Muscle of back (tissue), 13 donors: ENCODE measurements around the gene CFAP73. TPM values are rescaled to one million over a fixed set of nuclear protein-coding genes. Genes with fewer than 3 reads are reported as not detected.
"Not testable (repeated sequence)": the region's sequence is repeated elsewhere in the genome, so short reads cannot be mapped to it uniquely, and the experiment has no call there.

Experiments used
- DNase-seq, 3 donors: peaks; one replicate each; pipeline versions ENCODE4 v3.0.0 to v3.0.0-alpha.2; 2013
- long read RNA-seq, 9 donors: transcript quantifications; one replicate each; lab custom pipeline, GENCODE V29; 2026
- polyA plus RNA-seq, 10 donors: library from polyadenylated mRNA; unstranded; fragments of 120-200 nt; gene quantifications; one replicate each; pipeline ENCODE4 v1.2.1, GENCODE V29; 2013; ENCODE audit not compliant: insufficient read length in 10 of 10

Gene CFAP73
- under 1 TPM in 3 of 10 donors, not detected in 7; 0.12 to 0.19 (median 0.19) TPM for polyA plus RNA-seq
- long read RNA-seq, donor 1, partial matches to known transcripts, result 5 of 5 reads
- long read RNA-seq, donor 1, other reads (novel, unspliced or antisense), result 0 of 5 reads
- long read RNA-seq, donor 2, result 0 reads
- long read RNA-seq, donor 3, result 0 reads
- long read RNA-seq, donor 4, result 0 reads
- long read RNA-seq, donor 5, partial matches to known transcripts, result 17 of 17 reads
- long read RNA-seq, donor 5, other reads (novel, unspliced or antisense), result 0 of 17 reads
- long read RNA-seq, donor 6, result 0 reads
- long read RNA-seq, donor 7, result 0 reads
- long read RNA-seq, donor 8, result 0 reads
- long read RNA-seq, donor 9, result 0 reads

DNA sequence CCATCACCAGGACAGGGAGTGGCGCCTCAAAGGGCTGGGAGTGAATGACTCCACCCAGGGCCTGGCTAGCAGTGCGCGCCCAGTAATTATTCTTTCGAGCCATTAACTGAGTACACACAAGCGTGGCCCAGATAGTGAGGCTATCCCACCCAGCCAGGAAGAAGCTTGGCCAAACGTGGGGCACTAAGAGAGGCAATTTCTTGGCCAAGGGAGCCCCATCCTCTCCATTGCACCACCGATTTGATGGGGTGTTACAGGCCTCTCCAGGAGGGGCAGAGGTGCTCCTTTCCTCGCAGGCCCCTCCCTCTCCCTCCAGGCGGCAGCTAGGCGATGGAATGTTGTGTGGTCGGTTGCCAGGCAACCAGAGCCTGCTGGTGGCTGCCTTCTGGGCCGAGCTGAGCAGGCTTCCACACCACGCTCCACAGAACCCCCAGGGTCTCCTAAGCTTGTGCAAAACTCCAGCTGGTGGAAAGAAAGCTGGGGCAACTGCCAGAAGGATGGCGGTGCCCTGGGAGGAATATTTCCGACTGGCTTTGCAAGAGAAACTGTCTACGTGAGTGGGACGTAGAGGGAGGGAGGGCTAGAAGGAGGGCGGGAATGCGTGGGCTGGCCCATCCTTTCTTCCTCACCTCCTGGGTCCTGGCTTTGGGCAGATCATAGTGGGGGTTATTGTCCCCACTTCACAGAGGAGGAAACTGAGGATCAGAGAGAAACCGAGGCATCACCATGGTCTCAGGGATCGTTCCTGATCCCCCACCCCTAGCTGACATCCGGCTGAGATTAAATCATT is at the start of gene CFAP73:
Gene CFAP73 (plus strand): TSS at position 364 of the 790 bp plus-strand sequence. CDS start 134 bp downstream, at position 498.
- DNase-seq, result peak; percentile 71 to 85 (median 72)

DNA sequence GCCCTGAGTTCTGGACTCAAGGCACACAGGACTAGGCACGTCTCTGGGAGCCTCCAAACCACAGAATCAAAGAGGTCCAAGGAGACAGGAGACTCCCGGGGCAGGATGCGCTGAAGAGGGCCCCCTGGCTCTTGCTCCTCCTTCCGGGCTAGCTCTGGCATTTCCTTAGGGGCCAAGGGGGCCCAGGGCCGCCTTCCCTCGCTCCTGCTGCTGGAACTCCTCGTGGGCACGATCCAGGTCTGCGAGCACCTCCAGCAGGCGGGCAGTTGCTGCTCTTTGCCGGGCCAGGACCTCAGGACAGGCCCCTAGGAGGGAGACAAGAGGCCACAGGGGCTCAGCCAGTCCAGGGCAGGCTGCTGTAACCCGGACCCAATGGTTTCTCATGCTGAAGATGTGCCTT is 49.8 kb upstream of the CFAP73 start:
- no peak for DNase-seq

DNA sequence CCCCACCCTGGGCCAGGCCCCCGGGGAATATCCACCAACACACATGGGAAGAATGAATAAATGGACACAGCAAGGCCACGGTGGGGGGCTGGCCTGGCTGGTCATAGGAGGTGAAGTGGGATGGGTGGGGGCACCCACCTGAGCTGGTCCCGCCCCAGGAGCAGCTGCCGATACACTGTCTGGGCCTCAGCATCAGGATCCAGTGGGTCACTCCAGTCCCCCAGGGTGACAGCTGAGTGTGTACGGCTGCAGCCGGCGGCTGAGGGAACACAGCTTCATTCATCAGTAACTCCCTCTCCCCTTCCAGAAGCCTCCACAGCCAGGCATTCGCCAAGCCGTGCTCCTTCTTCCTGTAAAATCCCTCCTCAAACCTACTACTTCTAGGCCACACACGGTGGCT is 47.8 kb upstream of the CFAP73 start:
- DNase-seq, result no peak

DNA sequence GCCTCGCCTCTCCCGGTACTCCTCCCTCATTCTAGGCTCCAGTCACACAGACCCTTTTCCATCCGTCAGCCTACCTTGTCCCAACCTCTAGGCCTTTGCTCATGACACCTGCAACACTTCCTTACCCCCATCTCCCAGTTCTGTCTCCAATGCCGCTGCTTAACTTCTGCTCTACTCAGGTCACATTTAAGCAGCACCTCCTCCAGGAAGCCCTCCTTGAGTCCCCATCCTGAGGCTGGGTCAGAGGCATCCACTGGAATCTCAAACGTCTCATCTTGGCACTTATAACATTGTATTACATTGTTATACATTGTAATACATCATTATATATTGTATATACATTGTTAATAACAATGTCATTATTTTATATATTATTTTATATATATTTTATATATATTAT is 46.7 kb upstream of the CFAP73 start:
- DNase-seq, result no peak

DNA sequence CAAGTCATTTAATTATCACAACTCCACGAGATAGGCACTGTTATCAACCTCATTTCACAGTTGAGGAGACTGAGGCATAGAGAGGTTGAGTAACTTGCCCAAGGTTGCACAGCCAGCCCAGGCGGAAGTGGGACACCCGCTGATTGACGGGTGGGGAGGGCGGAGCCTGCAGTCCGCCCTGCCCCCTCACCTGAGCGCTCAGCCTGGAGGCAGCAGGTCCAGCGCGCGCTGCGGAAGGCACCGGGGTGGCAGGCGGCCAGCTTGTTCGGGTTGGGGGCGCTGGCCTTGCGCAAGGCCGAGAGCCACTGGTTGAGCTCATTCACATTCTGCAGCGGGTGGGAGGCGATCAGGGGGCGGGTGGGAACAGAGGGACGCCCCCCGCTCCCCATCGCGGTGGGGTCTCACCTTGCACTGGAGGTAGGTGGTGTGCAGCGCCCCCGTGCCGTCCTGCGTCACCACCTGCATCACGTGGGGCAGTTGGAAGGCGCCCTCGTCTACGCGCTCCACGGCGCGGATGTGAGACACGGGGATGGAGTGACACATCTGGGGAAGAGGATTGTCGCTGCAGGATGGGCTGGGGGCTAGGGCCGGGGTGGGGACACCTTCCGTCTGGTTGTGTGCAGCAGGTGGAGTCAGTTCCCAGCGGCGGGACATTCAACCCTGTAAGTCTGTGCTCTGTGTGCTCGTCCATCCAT is 45.6 kb upstream of the CFAP73 start:
- no peak for DNase-seq

DNA sequence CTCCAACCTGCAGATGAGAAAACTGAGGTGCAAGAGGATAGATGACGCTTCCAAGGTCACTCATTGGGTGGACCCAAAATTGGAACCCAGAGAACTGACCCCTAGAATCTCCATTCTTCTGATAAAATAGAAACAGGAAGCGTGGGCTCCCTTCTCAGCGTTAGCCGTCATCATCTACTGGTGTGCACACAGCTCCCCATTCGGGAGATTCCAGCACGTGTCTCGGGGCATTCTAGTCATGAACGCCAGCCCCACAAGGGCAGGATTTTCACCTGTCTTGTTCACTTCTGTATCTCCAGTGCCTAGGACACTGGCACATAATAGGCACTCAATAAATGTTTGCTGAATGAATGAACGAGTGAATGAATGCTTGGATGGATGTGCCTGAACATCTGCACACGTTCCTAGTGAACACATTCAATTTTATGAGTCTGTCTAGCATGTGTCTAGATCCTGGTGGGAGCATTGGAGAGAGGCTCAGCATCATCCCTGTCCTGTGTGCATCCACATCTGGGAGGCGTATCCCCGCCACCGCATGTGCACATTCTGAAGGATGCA is 44.5 kb upstream of the CFAP73 start:
- no peak for DNase-seq

DNA sequence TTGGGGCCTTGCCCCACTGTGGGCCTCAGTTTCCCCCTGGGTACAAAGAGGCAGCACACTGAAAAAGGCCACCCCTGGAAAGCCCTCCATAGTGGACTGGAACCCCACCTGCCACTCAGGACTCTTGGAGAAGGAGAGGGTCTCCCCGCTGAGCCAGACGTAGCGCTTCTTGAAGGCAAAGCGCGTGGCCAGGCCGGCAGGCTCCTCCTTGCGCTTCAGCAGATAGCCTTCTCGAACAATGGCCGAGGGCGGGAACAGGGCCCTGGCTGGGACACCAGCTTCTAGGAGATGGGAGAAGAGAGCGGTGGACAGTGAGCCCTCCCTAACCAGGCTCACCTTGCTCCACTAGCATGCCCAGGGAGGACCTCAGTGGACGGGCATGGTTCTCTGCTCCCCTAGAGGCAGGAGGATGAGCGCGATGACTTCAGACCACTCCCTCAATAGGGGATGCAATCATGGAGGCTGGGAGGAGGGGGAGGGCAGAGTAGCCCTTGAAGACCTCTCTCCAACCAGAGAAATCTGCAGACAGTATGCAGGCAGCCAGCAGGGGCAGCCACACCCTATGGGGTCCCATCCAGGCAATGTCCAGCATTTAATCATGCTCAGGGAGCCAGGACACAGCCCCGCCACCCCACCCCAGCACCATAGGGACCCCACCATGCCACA is 43.8 kb upstream of the CFAP73 start:
- DNase-seq, result no peak

DNA sequence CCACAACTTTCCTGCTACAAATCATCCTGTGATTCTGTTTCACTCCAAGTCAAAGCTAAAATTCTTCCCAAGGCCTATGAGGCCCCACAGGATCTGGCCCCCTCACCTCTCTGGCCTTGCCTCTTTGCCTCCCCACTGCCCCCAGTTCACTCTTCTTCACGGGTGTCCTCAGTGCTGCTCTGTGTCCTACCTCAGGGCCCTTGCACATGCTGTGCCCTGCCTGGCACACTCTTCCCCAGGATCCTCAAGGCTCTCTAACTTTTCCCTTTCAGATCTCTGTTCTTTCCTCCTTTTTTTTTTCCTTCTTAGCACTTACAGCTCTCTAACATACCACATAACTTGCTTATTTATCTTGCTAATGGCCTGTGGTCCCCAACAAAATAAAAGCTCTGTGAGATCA is 43.2 kb upstream of the CFAP73 start:
- no peak for DNase-seq

DNA sequence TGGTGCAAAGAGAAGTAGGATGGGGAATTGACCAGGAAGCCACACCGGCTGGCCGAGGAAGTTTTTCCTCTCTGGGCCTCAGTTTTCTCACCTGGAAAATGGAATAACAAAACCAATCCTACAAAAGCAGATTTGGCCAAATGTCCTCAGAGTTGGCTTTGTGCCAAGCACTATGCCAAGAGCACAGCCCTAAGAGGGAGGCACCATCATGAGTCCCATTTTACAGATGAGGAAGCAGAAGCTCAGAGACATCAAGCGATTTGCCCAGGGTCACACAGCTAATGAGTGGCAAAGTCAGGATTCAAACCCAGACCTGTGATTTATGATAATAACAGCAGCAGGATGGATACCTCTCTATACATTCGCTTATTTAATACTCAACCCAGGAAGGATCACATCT is 41.2 kb upstream of the CFAP73 start:
- DNase-seq, result no peak

DNA sequence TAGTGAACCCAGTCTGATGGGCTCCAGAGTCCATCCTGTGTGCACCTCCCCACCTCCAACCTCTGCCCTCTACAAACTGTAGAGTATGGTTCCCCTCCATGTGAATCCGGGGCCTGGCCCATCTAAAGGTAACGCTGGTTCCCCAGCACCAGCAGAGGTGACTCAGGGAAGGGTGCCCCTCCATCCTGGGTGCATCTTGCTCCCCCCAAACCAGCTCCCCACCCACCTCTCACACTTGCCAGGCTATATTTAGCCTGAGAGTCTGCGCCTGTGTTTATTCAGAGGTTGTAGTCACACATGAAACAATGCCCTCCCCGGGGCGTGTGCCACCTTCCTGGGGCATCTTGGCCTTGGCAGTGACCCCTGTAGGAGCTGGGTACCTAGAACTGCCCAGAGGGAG is 40.2 kb upstream of the CFAP73 start:
- no peak for DNase-seq

DNA sequence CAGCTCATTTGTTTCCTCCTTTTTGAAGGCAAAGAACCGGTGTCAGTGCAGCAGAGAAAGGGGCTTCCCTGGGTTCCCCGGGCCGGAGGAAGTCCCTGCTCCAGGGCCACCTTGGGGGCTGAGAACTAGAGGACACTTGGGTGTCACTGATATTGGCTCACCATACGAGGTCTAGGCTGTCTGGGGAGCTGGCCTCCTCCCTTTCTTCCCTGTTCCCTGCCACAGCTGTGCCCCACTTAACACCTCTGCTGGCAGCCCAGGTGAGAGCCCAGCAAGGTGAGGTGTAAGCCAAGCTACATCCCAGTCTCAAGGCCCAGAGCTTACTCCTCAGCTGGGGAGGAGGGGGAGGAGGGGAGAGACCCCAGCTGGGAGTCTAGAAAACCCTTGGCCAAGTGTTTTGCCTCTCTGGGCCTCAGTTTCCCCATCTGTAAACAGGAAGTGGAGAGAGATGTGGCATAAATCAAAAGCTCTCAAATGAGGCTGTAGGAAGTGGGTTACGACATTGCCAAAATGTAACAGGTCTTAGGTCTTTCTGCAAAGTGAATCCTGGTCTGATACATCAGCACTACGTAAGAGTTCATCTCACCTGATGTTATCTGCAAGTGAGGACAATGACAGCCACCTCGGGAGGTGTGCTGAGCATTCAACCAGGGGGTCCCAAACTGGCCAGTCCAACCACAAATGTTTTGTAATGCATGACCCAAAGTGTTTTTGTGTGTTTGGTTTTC is 39.5 kb upstream of the CFAP73 start:
- no peak for DNase-seq

DNA sequence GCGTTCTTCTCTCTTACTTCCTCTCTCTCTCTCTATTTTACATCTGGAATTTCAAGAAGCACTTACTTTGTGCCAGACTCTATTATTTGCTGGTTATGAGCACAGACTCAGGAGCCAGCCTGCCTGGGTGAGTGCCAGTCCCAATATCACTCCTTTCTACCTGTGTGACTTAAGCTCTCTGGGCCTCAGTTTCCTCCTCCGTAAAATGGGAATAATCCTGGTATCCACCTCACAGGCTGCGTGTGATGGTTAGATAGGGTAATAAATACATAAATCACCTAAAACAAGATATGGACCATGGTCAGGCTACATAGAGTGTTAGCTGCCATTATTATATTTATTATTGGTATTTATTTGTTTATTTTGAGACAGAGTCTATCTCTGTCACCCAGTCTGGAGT is 38.3 kb upstream of the CFAP73 start:
- DNase-seq, result no peak

DNA sequence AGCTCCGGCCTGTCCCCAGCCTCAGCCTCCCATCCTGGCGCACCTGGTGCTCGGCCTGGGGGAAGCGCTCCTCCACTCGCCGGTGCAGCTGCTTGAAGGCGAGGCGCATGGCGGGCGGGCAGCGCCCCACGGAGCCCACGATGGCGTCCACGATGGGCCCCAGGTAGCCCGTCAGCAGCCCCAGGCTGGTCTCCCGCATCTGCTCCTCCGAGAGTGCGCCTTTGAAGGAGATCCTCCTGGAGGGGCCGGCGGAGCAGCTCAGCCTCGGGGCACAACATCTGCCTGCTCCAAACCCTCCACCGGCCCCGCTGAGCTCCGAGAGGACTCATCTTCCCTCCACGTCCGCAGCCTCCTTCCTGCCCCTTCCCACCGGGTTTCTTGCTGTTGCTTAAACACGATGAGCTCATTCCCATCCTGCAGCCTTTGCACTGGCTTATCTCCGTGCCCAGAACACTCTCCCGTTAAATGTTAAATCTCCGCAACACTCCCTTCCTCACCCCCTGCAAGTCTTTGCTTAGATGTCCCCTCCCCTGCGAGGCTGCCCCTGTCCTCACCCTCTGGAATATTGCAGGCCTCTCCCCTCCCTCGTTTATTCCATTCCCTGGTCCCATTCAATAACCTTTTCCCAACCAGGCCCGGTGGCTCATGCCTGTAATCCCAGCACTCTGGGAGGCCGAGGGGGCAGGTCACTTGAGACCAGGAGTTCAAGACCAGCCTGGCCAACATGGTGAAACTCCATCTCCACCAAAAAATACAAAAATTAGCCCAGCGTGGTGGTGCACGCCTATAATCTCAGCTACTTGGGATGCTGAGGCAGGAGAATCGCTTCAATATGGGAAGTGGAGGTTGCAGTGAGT is 37.3 kb upstream of the CFAP73 start:
- no peak for DNase-seq

DNA sequence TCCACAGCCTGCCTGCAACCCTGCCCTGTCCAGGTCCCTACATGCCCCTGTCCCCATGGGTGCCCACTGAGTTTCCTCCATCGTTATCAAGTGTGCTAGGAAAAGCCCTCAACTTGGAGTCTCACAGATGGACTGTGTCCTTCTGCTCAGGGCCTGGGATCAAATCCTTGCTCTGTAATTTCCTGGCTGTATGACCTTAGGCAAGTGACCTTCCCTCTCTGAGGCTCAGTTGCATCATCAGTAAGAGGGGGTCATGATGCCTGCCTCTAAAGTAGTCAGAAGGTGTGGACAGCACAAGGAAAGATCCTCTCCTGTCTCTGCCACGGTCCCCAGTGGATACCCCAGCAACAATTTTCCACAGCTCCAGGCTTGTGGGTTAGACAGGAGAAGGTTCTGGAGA is 36.1 kb upstream of the CFAP73 start:
- no peak for DNase-seq

DNA sequence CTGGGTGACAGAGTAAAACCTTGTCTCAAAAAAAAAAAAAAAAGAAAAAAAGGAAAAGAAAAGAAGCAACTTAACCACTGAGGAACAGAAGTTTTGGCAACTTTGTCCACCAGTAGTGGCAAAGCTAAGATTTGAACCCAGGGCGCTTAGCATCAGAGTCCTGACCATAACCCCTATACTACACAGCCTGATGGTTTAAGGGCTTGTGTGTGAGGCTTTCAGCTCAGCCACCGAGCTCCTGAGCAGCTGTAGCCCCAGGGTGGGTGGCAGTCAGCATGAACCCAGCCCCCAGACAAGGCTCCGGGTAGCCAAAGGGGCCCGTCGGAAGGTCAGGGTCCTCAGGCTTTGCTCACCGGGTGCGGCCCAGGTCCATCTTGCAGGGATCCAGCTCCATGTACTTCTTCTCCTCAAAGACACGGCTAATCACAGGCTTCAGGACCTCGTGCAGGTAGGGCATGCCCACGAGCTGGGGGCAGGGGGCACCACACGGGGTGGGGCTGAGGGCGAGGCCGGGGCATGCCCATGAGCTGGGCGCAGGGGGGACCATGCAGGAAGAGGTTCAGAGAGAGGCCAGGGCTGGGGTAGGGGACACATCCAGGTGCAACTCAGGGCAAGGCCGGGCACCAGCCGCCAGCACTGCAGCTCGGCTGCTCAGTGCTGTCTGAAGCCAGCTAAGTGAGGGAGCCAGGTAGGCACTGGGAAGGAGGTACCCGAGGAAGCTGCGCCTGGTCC is 34.9 kb upstream of the CFAP73 start:
- no peak for DNase-seq

DNA sequence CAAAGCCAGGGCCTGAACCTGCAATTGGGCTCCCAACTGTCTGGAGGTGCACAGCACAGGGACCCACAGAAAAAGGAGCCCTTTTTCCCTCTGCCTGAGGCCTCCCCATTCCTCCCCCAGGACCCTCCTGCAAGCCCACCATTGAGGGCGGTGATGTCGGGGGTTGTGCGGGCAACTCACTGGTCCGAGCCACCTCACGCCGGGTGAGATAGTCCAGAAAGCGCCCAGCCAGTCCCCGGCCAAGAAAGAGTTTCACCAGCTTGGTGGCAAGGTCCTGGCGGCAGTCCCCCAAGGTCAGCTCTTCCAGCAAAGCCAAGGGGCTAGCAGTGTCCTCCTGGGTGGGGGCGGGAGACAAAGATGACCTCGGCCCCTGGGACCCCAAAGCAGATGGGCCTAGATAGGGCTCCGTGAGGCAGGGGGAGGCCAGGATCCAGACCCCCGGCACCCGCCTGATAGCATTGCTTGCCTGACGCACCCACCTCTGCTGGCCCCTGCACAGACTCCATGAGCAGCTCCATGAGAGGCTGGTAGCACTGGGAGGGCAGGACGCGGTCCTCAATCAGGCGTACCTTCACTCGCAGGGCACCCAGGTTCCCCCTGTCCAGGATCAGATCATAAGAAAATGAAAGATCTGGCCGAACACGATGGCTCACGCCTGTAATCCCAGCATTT is 33.9 kb upstream of the CFAP73 start:
- no peak for DNase-seq

DNA sequence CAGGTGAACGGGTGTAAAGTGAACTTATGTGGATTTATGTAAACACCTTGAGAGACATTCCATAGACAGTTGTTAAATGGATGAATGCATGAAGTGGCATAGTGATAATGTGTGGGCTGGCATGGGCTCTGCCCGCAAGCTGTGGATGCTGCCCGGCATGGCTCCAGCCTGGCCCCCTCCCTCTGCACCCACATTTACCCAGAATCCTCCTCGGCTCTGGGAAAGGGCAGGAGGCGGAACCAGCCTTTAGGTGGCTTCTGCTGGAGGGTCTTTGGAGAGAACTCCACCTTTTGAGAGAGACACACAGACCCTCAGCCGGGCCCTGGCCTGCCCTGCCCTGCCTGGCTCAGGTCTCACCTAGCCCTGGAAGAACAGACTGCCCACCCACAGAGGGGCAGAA is 32.6 kb upstream of the CFAP73 start:
- no peak for DNase-seq

DNA sequence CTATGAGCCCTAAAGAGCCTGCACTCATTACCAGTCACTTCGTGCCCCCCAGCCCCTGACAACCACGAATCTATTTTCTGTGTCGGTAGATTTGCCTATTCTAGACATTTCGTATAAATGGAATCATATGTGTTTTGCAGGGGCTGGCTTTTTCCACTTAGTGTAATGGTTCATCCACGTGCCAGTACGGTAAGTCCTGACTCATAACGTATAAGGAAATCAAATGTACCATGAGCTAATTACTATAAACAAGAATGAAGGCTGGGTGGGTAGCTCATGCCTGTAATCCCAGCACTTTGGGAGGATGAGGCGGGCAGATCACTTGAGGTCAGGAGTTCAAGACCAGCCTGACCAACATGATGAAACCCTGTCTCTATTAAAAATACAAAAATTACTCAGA is 31.8 kb upstream of the CFAP73 start:
- not testable (repeated sequence) for DNase-seq

DNA sequence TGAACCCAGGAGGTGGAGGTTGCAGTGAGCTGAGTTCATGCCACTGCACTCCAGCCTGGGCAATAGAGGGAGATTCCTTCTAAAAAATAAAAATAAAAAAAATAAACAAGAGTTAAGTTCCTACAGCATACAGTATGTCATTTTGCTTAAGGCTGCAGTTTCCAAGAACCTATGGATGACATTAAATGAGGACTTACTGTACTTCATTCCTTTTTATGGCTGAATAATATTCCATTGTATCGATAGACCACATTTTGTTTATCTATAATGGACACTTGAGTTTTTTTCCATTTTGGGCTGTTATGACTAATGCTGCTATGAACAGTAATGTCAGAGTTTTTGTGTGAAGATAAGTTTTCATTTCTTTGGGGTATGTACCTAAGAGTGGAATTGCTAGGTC is 31.4 kb upstream of the CFAP73 start:
- DNase-seq, result no peak
